Left renal pelvis (tissue), 4 donors: ENCODE results near the gene ARHGAP8. TPM values are rescaled to one million over a fixed set of nuclear protein-coding genes. Genes with fewer than 3 reads are reported as not detected.

Experiments used
- DNase-seq, 4 donors: peaks; one replicate each; pipeline ENCODE4 v3.0.0-alpha.2; 2013; ENCODE audit warnings: low read depth in 4 of 4, low spot score in 3 of 4
- polyA plus RNA-seq, 4 donors: library from polyadenylated mRNA; unstranded; fragments of 120-200 nt; gene quantifications; one replicate each; pipeline ENCODE4 v1.2.1, GENCODE V29; 2013; ENCODE audit not compliant: insufficient read length in 4 of 4

Gene ARHGAP8
- polyA plus RNA-seq, 4 donors: 2.3 to 59.3 (median 25.2) TPM

GRCh38 chr22:44760476-44760875, 8.1 kb downstream of the ARHGAP8 start:
- DNase-seq: no peak

DNA sequence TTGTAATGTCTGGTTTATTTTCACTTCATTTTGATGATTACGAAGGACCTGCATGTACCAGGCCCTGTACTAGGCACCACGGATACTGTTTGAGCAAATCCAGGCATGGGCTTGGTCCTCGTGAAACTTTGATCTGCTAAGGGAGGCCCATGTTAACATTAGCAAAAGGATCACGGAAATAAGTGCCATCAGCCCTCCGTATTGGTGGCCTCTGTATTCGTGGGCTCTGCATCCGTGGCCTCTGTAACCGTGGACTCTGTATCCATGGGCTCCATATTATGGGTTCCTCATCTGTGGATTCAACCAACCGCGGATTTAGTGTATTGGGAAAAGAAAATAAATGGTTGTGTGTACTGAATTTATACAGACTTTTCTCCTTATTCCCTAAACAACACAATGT, 8.7 kb downstream of the ARHGAP8 start:
- no peak for DNase-seq

- no peak for DNase-seq
These were observed 12.0 kb downstream of the ARHGAP8 start for GRCh38 chr22:44764373-44764772.

- no peak for DNase-seq
These were observed 12.6 kb downstream of the ARHGAP8 start for GRCh38 chr22:44764974-44765373.

DNA sequence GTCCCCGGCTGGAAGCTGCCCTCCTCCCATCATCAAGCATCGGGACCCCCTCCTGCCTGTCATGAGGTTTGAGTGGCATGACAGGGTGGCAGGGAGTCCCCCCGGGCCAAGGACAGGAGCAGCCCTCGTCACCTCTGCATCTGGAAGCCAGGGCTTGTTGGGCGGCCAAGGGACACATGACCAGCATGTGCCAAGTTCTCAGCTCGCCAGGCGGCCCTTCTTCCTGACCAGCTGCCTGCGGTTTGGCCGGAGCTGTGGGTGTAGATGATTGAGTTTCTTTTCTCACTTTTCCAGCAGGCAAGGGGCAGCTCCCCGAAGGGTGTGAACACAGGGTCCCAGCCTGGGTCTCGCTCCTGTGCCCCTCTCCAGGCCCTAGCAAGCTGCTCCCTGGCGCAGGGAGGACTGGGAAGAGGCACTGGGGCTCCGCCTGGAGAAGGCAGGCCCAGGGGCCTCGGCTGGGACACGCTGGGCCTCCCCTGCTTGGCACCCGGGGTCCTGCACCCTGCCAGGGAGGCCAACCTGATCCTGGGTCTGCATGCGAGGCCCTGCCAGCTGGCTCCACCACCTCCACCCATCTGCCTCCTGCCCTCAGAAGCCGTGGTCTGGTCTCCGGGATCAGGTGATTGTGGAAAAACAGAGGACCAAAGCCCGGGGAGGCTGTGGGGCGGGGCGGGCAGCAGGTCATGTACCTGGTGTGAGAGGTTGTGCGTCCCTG, 13.4 kb downstream of the ARHGAP8 start:
- no peak for DNase-seq

- DNase-seq: no peak
These were observed 20.7 kb downstream of the ARHGAP8 start for GRCh38 chr22:44773082-44773481.

DNA sequence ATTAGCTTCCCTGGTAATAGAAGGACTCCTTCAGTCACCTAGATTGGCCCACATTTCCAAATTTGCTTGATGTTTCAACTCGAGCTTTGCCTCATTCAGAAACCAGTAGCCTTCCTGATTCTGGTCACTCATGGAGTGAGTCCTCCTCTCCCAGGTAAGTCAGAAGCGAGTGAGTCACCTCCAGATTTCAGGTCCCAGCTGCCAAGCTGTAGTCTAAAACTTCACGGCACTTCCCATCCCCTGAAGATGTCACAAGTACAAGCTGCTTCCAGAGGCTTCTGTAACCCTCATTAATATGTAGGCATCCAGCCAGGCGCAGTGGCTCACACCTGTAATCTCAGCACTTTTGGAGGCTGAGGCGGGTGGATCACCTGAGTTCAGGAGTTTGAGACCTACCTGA, 23.5 kb downstream of the ARHGAP8 start:
- no peak for DNase-seq

- DNase-seq: no peak
These were observed 24.4 kb downstream of the ARHGAP8 start for GRCh38 chr22:44776605-44777363.

GRCh38 chr22:44777364-44777755, 25.0 kb downstream of the ARHGAP8 start:
- DNase-seq: no peak

GRCh38 chr22:44780876-44781449, 28.6 kb downstream of the ARHGAP8 start:
- no peak for DNase-seq

DNA sequence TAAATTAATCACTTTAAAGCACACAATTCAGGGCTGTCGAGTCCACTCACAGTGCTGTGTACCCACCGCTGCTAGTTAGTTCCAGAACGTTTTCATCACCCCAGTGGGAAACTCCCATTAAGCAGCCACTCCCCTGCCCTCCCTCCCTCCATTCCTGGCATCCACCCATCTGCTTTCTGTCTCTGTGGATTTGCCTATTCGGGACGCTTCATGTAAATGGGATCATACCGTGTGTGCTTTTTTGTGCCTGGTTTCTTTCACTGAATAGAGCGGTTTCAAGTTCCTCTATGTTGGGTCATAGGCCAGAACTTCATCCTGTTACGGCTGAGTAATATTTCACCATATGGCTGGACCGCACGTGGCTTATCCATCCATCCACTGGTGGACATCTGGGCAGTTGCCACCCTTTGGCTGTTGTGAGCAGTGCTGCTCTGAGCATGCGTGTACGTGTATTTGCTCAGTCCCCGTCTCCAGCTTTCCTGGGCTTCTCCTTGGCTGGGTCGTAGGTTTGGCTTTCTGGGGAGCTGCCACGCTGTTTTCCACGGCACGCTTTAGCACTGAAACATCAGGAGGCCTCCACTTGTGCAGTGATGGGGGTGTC, 30.1 kb downstream of the ARHGAP8 start:
- DNase-seq: no peak

GRCh38 chr22:44783091-44783490, 30.7 kb downstream of the ARHGAP8 start:
- no peak for DNase-seq

DNA sequence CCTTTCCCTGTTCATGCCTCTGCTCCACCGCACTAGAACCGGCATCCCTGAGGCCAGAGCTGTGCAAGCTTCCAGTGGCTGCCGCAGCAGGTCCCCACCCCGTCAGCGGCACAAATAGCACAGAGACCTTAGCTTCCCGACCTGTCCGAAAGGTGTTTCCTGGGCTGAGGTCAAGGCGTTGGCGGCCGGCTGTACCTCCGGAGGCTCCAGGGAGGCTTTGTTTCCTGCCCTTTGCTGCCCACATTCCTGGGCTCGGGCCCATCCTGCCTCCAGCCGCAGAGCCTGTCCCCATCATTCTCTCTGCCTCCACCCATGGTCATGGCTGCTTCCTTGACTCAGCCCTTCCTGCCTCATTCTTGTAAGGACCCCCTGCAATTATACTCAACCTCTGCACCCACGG, 31.2 kb downstream of the ARHGAP8 start:
- no peak for DNase-seq

DNA sequence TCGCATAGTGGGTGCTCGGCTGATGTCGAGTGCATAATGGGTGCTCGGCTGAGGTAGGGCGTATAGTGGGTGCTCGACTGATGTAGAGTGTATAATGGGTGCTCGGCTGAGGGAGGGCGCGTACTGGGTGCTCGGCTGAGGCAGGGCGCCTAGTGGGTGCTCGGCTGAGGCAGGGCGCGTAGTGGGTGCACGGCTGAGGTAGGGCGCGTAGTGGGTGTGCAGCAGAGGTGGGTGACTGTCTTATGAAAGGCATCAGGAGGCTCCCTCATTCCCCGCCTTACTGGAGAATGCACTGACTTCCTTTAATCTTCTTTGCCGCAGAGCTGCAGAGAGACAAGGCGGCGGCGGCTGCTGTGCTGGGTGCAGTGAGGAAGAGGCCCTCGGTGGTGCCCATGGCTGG, 33.8 kb downstream of the ARHGAP8 start:
- DNase-seq: no peak

- DNase-seq: no peak
These were observed 34.2 kb downstream of the ARHGAP8 start for GRCh38 chr22:44786610-44787009.

DNA sequence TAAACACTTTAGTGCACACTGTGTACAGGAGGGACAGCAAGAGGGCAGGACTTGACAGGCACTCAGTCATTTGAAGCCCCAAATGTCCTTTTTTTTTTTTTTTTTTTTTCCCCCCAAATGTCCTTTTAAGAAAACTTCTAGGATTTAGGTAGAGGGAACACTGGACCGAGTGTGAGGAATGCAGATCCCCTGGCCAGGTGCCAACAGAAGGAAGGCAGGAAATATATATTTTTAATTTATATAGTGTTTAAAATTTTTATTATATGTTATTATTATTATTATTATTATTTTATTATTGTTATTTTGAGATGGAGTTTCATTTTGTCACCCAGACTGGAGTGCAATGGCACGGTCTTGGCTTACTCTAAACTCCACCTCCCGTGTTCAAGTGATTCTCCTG, 35.5 kb downstream of the ARHGAP8 start:
- DNase-seq: no peak

GRCh38 chr22:44793106-44793505, 40.7 kb downstream of the ARHGAP8 start:
- DNase-seq: no peak

- DNase-seq: no peak
These were observed 41.3 kb downstream of the ARHGAP8 start for GRCh38 chr22:44793506-44794172.

GRCh38 chr22:44795701-44796630, 43.6 kb downstream of the ARHGAP8 start:
- DNase-seq: no peak

GRCh38 chr22:44797181-44797725, 44.9 kb downstream of the ARHGAP8 start:
- no peak for DNase-seq
